HFFc6 (cell line): ENCODE data around the gene EPHA4. TPM values are rescaled to one million over a fixed set of nuclear protein-coding genes. Genes with fewer than 3 reads are reported as not detected.

ENCODE experiments used
- DNase-seq: peaks from one replicate; pipeline ENCODE4 v3.0.0-alpha.2; 2018
- H3K27ac Mint-ChIP-seq: 2 replicates; pipeline ENCODE4 v1.8.0; 2020; ENCODE audit warnings: mild to moderate bottlenecking, mixed read lengths
- H3K27me3 Mint-ChIP-seq: 2 replicates; pipeline ENCODE4 v1.8.0; 2021; ENCODE audit warnings: mild to moderate bottlenecking, moderate library complexity, mixed read lengths; ENCODE audit not compliant: insufficient read depth
- H3K36me3 Mint-ChIP-seq: 2 replicates; pipeline ENCODE4 v1.8.0; 2021; ENCODE audit warnings: low read depth, mixed read lengths
- H3K4me1 Mint-ChIP-seq: 2 replicates; pipeline ENCODE4 v1.8.0; 2020; ENCODE audit warnings: low read depth, mixed read lengths
- H3K4me3 Mint-ChIP-seq: 2 replicates; pipeline ENCODE4 v1.8.0; 2020; ENCODE audit warnings: mild to moderate bottlenecking, moderate library complexity, mixed read lengths
- H3K9me3 Mint-ChIP-seq: 2 replicates; pipeline ENCODE4 v1.8.0; 2020; ENCODE audit warnings: mild to moderate bottlenecking, mixed read lengths
- total RNA-seq, 6 experiments: library from RNA; stranded (reverse); fragmentation: NEBNext Ultra II Directional; extraction: Animal tissue kit (Norgen Biotek cat#: 25700); gene quantifications; 2 replicates in 1 of 6; 3 replicates in 5 of 6; pipeline ENCODE4 v1.2.3, GENCODE V29; 2021
- TF ChIP-seq, protein P1 (sequence below): fragments of 200-600 bp; sonication (generic); IDR thresholded peaks from 2 replicates; pipeline ENCODE4 v1.5.0; 2021; ENCODE audit warnings: antibody characterized with exemption, mild to moderate bottlenecking

EPHA4 gene
- total RNA-seq, 6 experiments from 2014 or later: 41.4 to 65.3 (median 51.9) TPM

DNA sequence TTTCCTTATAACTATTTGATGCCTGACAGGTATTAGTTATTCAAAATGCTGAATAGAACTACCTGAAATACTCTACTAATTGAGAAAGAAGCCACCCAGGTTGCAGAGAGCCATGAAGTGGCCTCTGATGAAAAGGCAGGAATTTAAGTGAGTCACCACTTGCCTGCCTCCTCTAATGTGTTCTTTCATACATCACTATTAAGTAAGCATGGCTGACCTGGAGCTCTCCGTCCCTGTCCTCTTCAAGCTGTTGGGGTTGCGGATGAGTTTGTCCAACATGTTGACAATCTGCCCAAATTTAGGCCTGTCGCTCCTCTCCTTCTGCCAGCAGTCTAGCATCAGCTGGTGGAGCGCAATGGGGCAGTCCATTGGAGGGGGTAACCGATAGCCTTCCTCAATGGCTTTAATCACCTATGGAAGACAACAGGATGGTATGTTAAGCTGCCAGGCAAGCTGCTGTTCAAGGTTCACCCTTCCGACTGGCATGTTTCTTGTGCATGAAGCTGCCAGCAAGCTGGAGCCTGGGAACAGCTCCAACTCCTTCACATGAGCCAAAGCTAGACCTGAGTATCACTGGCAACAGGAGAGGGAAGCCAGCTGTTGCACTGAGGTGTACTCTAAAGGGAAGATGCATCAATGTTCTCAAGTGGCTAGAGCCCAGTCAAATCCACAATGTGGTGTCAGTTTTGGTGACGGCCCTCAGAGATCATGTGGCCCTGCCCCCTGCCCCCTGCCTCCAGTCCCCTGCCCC lies 142.2 kb downstream of the EPHA4 start:
- no peak overlapping the region for H3K27ac Mint-ChIP-seq
- H3K4me1 Mint-ChIP-seq: peaks cover 15% of the 10 kb centered on the region
- H3K4me3 Mint-ChIP-seq: no peak overlapping the region
- H3K9me3 Mint-ChIP-seq: no peaks in the 10 kb centered on the region
- H3K27me3 Mint-ChIP-seq: no peaks in the 10 kb centered on the region; the same call in none of the 2 replicates
- peaks cover 67% of the 10 kb centered on the region for H3K36me3 Mint-ChIP-seq
- TF ChIP-seq, protein P1, sequence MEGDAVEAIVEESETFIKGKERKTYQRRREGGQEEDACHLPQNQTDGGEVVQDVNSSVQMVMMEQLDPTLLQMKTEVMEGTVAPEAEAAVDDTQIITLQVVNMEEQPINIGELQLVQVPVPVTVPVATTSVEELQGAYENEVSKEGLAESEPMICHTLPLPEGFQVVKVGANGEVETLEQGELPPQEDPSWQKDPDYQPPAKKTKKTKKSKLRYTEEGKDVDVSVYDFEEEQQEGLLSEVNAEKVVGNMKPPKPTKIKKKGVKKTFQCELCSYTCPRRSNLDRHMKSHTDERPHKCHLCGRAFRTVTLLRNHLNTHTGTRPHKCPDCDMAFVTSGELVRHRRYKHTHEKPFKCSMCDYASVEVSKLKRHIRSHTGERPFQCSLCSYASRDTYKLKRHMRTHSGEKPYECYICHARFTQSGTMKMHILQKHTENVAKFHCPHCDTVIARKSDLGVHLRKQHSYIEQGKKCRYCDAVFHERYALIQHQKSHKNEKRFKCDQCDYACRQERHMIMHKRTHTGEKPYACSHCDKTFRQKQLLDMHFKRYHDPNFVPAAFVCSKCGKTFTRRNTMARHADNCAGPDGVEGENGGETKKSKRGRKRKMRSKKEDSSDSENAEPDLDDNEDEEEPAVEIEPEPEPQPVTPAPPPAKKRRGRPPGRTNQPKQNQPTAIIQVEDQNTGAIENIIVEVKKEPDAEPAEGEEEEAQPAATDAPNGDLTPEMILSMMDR: no peak
- peak; percentile 13 for DNase-seq

DNA sequence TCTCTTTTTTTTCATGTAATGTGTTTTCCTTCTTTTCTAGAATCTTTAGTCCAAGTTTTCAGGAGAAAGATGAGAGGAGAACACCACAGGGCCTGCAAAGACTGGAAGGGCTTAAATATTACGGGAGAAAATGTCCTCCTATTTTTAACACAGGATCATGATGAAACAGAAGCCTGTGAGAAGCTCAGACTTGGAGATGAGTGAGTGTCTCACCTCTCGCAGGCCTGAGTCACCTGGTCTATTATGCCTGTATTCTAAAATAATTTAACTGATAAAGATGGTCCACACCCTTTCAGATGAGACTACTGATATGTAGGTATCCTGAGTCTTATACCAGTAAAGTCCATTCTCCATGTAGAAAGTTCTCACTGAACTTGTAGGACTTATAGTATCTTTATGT lies 143.2 kb downstream of the EPHA4 start:
- H3K27ac Mint-ChIP-seq: no peak overlapping the region
- peaks cover 63% of the 10 kb centered on the region for H3K36me3 Mint-ChIP-seq
- no peak for DNase-seq
- H3K4me3 Mint-ChIP-seq: no peak overlapping the region
- TF ChIP-seq, protein P1: no peak
- H3K27me3 Mint-ChIP-seq: no peaks in the 10 kb centered on the region; the same call in none of the 2 replicates
- H3K9me3 Mint-ChIP-seq: no peaks in the 10 kb centered on the region
- peaks cover 15% of the 10 kb centered on the region for H3K4me1 Mint-ChIP-seq

DNA sequence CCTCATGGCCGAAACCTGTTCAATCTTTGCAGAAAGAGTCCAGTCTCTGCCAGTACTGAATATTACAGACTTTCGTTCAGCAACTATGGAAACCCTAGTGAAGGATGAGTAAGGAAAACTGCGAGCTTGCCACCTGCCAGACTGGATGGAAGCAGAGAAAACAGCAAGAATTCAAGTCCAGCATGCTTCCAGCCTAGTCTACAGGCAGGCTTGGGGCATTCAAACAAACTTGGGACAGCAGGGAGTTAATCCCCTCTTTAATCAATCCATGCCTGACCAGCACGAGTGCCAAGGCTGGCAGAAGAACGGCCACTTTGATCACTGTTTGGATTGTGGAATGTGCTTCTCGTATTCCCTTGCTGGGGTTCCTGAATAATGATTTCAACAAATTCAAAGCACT lies 145.2 kb downstream of the EPHA4 start:
- Mint-ChIP-seq H3K4me3 (no peak overlapping the region), H3K36me3 (peaks cover 63% of the 10 kb centered on the region), H3K9me3 (no peaks in the 10 kb centered on the region), H3K27ac (no peak overlapping the region), H3K27me3 (no peaks in the 10 kb centered on the region; the same call in none of the 2 replicates), H3K4me1 (peaks cover 29% of the 10 kb centered on the region)
- no peak for DNase-seq
- TF ChIP-seq, protein P1: no peak

DNA sequence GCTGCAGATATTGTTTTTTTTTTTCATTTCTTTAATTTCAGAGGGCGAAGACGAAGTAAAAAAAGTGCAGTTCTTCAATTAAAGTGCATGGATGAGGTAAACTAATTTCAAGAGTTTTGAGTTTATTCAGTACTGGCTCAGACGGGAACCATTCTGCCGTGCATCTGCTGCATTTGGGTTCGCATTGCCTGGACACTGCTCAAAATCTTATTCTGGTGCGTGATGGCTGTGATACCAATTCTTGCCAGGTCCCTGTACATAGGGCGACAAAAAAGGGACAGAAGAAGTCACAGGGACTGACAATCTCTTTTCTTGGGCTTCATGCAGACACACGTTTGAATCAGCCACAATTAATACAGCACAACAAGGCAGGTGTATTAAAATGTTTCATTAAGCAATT lies 146.2 kb downstream of the EPHA4 start:
- H3K4me3 Mint-ChIP-seq: no peak overlapping the region
- H3K27me3 Mint-ChIP-seq: no peaks in the 10 kb centered on the region; the same call in none of the 2 replicates
- H3K27ac Mint-ChIP-seq: no peak overlapping the region
- H3K36me3 Mint-ChIP-seq: peaks cover 60% of the 10 kb centered on the region
- H3K4me1 Mint-ChIP-seq: peaks cover 29% of the 10 kb centered on the region
- H3K9me3 Mint-ChIP-seq: no peaks in the 10 kb centered on the region
- TF ChIP-seq, protein P1: no peak
- DNase-seq: no peak

DNA sequence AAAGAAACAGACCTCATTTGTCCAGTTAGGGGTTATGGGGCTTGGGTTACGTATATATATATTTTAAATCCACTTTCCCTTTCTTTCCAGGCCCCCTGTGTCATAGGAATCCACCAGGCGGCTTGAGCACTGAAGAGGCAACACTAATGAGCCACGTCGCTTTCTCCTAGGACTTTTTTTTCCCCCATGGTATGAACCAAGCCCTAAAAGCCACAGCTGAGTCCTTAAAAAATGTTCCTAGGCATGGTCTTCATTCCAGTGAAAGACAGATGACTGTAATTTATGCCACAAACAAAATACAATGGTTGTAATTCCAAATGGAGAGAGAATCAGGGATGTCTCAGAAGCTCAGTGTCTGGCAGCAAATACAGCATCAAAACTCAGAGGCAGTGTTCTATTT lies 146.8 kb downstream of the EPHA4 start:
- no peak overlapping the region for H3K27ac Mint-ChIP-seq
- TF ChIP-seq, protein P1: no peak
- peaks cover 28% of the 10 kb centered on the region for H3K4me1 Mint-ChIP-seq
- peaks cover 60% of the 10 kb centered on the region for H3K36me3 Mint-ChIP-seq
- no peaks in the 10 kb centered on the region for H3K9me3 Mint-ChIP-seq
- DNase-seq: no peak
- H3K4me3 Mint-ChIP-seq: no peak overlapping the region
- no peaks in the 10 kb centered on the region; the same call in none of the 2 replicates for H3K27me3 Mint-ChIP-seq
